ENCODE measurements around the gene APC2.

GRCh38 chr19:1452802-1453524, 3.0 kb downstream of the APC2 start:
- TF ChIP-seq CTCF (conservative IDR thresholded peaks at IDR 0.05): no peak
- TF ChIP-seq EZH2 (IDR thresholded peaks at IDR 0.05; ENCODE audit: low read depth): no peak

All from PC-9 (cell line).